ENCODE results near the gene PRM1. TPM values are rescaled to one million over a fixed set of nuclear protein-coding genes. Genes with fewer than 3 reads are reported as not detected.

The PRM1 gene
- total and polyA plus RNA-seq, 2 of the 13 experiments (the other 11 are each of a cell fraction or from before 2014, with no cell fraction given), result not detected

DNA sequence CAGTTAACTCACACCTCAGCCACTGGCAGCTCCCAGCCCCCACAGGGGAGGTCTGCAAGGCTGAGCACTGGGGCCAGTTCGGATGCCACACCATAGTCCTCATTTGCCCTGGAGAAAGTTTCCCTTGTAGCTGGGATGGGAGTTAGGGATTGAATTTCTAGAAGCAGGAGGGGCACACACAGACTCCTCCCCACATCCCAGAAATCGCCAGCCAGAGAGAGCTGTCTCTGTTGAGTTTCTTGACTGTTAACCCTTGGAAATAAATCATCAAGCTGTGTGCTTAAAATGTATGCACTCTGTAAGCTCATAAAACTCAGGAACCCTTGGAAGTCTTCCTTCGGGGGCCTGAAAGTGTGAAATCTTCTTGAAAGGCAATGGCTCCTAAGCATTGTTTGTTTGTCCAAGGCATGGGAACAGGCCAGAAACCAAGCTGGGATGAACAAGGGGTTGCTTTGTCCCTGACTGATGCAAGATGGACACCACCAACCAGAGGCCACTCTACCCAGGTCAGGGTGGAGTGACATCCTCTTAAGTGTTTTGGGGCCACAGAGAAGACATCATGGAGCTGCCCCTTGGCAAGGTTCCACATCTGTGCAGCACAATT is 7.3 kb downstream of the PRM1 start (continued):
- TF ChIP-seq REST (IDR thresholded peaks at IDR 0.05; ENCODE audit: borderline replicate concordance in 1 of 2, low read depth in 1 of 2, low read length in 2 of 2) (no peak), MYC (CRISPR knock-in tag; IDR thresholded peaks at IDR 0.05; ENCODE audit: borderline replicate concordance) (no peak), CHD4 (IDR thresholded peaks at IDR 0.05; ENCODE audit: borderline replicate concordance, low read length) (peak; percentile 73; the same call in 1 of the 2 replicates), ATAD3A (CRISPR knock-in tag; IDR thresholded peaks at IDR 0.05) (no peak), ZNF800 (CRISPR knock-in tag; IDR thresholded peaks at IDR 0.05) (no peak), ZNF615 (CRISPR knock-in tag; IDR thresholded peaks at IDR 0.05; ENCODE audit: borderline replicate concordance) (no peak), MIER2 (CRISPR knock-in tag; IDR thresholded peaks at IDR 0.05) (peak; percentile 47; the same call in 1 of the 2 replicates), SYNCRIP (IDR thresholded peaks at IDR 0.05; ENCODE audit: insufficient read depth, low read depth, low read length) (no peak), THYN1 (CRISPR knock-in tag; IDR thresholded peaks at IDR 0.05; ENCODE audit: borderline replicate concordance, low read depth) (no peak), ATF7 (IDR thresholded peaks at IDR 0.05) (no peak), ATF7 (CRISPR knock-in tag; IDR thresholded peaks at IDR 0.05) (no peak), IKZF1 (IDR thresholded peaks at IDR 0.05) (no peak), NFE2 (CRISPR knock-in tag; IDR thresholded peaks at IDR 0.05) (no peak), TFAP4 (IDR thresholded peaks at IDR 0.05; ENCODE audit: borderline replicate concordance, low read depth) (no peak), ZBTB25 (CRISPR knock-in tag; IDR thresholded peaks at IDR 0.05) (no peak)
- TF ChIP-seq, protein P1, sequence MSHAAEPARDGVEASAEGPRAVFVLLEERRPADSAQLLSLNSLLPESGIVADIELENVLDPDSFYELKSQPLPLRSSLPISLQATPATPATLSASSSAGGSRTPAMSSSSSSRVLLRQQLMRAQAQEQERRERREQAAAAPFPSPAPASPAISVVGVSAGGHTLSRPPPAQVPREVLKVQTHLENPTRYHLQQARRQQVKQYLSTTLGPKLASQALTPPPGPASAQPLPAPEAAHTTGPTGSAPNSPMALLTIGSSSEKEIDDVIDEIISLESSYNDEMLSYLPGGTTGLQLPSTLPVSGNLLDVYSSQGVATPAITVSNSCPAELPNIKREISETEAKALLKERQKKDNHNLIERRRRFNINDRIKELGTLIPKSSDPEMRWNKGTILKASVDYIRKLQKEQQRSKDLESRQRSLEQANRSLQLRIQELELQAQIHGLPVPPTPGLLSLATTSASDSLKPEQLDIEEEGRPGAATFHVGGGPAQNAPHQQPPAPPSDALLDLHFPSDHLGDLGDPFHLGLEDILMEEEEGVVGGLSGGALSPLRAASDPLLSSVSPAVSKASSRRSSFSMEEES (CRISPR knock-in tag; IDR thresholded peaks at IDR 0.05), result no peak
- TF ChIP-seq, protein P2, sequence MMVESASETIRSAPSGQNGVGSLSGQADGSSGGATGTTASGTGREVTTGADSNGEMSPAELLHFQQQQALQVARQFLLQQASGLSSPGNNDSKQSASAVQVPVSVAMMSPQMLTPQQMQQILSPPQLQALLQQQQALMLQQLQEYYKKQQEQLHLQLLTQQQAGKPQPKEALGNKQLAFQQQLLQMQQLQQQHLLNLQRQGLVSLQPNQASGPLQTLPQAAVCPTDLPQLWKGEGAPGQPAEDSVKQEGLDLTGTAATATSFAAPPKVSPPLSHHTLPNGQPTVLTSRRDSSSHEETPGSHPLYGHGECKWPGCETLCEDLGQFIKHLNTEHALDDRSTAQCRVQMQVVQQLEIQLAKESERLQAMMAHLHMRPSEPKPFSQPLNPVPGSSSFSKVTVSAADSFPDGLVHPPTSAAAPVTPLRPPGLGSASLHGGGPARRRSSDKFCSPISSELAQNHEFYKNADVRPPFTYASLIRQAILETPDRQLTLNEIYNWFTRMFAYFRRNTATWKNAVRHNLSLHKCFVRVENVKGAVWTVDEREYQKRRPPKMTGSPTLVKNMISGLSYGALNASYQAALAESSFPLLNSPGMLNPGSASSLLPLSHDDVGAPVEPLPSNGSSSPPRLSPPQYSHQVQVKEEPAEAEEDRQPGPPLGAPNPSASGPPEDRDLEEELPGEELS (CRISPR knock-in tag; IDR thresholded peaks at IDR 0.05), result peak; percentile 49; the same call in 1 of the 2 replicates
